Activated CD8-positive, alpha-beta memory T cell treated with anti-CD3 and anti-CD28 coated beads for 36 hours (primary cell): ENCODE results near the gene ZNF784. TPM values are rescaled to one million over a fixed set of nuclear protein-coding genes. Genes with fewer than 3 reads are reported as not detected.

ENCODE experiments used
- CTCF ChIA-PET: fragments of 350-600 bp; sonication (Branson Sonifier 250); formaldehyde crosslinking; loops from one replicate; lab custom pipeline; 2021; ENCODE audit warnings: antibody characterized with exemption; lab: Charles Lee
- POLR2A ChIA-PET: fragments of 350-600 bp; sonication (Branson Sonifier 250); formaldehyde crosslinking; loops from one replicate; lab custom pipeline; 2021; ENCODE audit warnings: antibody characterized with exemption; lab: Charles Lee
- total RNA-seq, 2 experiments: library from RNA; stranded (reverse); gene quantifications; one replicate each; pipeline ENCODE4 v1.2.3, GENCODE V29; 2021

Gene ZNF784
- total RNA-seq, 2 experiments from 2014 or later: 2.8 to 3.0 TPM

DNA sequence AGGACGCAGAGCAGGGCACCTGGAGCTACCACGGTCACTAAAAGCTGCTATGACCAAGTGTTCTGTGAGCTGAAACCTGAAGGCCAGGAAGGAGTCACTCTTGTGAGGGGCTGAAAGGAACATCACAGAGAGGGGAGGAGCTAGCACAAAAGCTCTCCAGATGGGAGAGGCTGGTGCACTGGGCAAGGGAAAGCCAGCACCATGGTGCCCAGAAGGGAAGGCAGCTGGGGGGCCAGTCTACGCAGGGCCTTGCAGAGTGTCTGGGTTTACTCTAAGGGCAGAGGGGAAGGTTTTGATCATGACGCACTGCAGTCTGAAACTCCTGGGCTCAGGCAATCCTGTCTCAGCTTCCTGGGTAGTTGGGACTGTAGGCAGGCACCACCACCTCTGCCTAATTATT is 12.4 kb upstream of the ZNF784 start:
- POLR2A ChIA-PET: interaction anchor here (1.4 kb wide), 1 partner anchor 9 kb away, joined by 3 read pairs; no protein-coding TSS in a partner anchor

DNA sequence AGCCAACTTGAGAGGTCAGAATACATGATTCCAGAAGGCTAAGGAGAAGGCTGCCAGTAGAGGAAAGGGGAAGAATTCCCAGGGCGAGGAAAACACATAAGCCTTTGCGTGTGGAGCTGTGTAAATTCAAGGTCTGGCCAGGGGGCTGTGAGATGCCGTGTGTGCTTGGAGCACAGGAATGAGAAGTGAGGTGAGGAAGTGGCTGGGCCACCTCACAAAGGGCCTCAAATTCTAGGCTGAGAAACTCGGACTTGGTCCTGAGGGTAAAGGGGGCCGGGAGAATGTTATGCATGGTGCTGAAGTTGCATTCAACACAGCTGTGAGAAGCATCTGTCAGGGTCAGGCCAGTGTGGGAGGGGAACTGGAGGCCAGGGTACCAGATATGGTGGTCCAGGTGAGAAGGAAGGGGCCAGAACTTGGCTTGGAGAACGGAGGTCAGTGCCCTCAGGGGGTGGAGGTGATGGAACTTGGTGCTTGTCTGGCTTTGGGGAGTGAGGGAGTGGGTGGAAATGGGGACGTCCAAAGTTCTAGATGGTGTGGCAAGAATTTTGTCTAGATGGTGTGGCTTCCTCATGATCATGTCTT is 11.6 kb upstream of the ZNF784 start:
- POLR2A ChIA-PET: interaction anchor here (1.4 kb wide), 1 partner anchor 9 kb away, joined by 3 read pairs; no protein-coding TSS in a partner anchor
- CTCF ChIA-PET: interaction anchor here (0.6 to 2.0 kb wide), 6 partner anchors 8 to 169 kb away, joined by 3 to 9 read pairs (median 4); partner anchors contain the start of gene ZNF784

More for the DNA sequence above, 12.4 kb upstream of the ZNF784 start:
- CTCF ChIA-PET: interaction anchor here (0.8 to 2.0 kb wide), 6 partner anchors 9 to 169 kb away, joined by 3 to 9 read pairs (median 5); partner anchors contain the start of genes CCDC106 and ZNF784

DNA sequence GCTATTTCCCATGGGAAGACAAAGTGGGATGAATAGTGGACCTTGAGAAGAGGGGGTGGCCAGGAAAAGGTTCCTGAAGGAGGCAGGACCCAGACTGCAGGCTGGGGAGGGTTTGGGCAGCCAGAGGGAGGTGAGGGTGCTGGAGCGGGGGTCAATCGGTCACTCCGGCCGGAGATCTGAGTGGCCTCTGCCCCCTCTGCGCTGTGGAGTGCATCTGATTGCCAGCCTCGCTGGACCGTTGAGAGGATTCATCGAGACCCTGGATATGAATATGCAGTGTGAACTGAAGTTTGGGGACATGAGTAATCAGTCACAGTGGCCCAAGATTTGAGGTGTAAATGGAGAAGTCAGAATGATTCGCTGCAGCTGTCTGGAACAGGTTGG is 11.0 kb upstream of the ZNF784 start:
- POLR2A ChIA-PET: interaction anchor here (0.9 to 1.4 kb wide), 4 partner anchors 10 to 159 kb away, joined by 3 read pairs; partner anchors contain the start of genes ZNF628 and ZNF865
- CTCF ChIA-PET: interaction anchor here (1.0 to 3.4 kb wide), 3 partner anchors 7 to 168 kb away, joined by 3 to 19 read pairs (median 9); partner anchors contain the start of gene ZNF581

DNA sequence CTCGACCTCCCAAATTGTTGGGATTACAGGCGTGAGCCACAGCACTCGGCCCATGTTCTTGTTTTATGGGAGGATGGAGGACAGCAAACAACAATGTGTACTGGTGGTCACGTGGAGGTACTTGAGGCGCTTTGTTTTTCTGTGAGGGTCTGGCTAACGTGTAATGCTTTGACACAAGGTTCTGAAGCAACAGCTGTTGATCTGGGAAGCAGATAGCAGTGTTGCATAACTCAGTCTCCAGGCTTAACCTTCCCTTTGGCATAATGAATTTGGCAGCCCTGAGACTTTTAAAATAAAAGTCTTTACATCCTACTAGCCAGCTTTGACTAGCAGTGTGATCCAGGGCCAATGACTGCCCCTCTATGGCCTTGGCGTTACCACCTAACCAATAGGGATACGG is 9.5 kb upstream of the ZNF784 start:
- ChIA-PET POLR2A (interaction anchor here (0.7 kb wide), 1 partner anchor 27 kb away, joined by 7 read pairs; no protein-coding TSS in a partner anchor), CTCF (interaction anchor here (0.7 to 4.8 kb wide), 13 partner anchors 9 to 175 kb away, joined by 3 to 59 read pairs (median 6); partner anchors contain the start of genes U2AF2, ZNF581 and ZNF784)

DNA sequence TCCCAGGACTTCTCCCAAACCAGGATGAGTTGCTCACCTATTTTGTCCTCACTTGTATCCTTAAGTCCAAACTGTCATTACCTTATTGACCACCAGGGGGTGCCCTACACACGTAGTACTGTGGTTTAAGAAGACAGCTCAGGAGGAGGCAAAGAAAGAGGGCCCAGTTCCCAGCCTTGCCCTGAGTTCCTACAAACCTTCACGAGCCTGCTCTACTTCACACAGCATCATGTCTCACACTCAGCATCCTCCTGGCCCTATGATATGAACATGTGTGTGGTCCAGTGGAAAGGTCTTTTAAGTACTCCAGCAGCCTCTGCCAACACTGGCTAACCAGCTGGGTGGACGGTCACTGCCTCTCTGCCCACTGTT is 8.1 kb upstream of the ZNF784 start:
- ChIA-PET POLR2A (interaction anchor here (0.8 to 1.0 kb wide), 2 partner anchors 22 to 155 kb away, joined by 4 to 5 read pairs; partner anchors contain the start of gene U2AF2), CTCF (interaction anchor here (0.9 to 4.8 kb wide), 24 partner anchors 8 to 491 kb away, joined by 3 to 59 read pairs (median 6); partner anchors contain the start of genes FIZ1, U2AF2, ZNF581 and ZNF784)

DNA sequence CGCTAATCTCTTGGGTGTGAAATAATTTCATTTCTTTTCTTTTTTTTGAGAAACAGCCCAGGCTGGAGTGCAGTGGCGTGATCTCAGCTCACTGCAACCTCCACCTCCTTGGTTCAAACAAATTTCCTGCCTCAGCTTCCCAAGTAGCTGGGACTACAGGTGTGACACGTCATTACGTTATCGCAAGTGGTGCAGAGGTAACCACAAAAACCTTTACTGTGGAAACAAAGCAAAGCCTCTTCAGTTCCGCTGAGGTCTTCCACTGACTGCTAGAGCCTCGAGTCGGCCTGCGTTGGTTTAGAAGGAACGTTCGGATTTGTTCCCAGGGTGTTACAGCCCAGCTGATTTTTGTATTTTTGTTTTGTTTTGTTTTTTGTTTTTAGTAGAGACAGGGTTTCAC is 2.0 kb upstream of the ZNF784 start:
- ChIA-PET POLR2A (interaction anchor here (0.9 kb wide), 1 partner anchor 17 kb away, joined by 3 read pairs; the partner anchor contains the start of gene ZNF581), CTCF (interaction anchor here (0.9 to 3.2 kb wide), 9 partner anchors 11 to 158 kb away, joined by 3 to 19 read pairs (median 6); partner anchors contain the start of genes ZNF628 and ZNF865)

DNA sequence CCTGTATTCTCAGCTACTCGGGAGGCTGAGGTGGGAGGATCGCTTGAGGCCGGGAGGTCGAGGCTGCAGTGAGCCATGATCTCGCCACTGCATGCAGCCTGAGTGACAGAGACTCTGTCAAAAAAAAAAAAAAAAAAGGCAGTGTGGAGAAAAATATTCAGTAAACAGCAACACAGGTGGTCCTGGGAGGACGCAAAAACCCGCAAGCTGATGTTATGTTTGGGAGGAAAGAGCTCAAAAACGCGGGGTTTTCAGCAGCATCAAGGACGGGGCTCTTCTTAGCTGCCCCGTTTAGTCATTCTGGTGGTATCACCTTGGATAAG is 599 bp upstream of the ZNF784 start:
- CTCF ChIA-PET: interaction anchor here (0.6 to 3.2 kb wide), 10 partner anchors 8 to 148 kb away, joined by 3 to 19 read pairs (median 6); partner anchors contain the start of genes FIZ1, ZNF524, ZNF628 and ZNF865
- POLR2A ChIA-PET: interaction anchor here (0.7 to 1.2 kb wide), 5 partner anchors 18 to 240 kb away, joined by 3 to 6 read pairs (median 4); partner anchors contain the start of genes FIZ1, ZNF524 and ZNF865

DNA sequence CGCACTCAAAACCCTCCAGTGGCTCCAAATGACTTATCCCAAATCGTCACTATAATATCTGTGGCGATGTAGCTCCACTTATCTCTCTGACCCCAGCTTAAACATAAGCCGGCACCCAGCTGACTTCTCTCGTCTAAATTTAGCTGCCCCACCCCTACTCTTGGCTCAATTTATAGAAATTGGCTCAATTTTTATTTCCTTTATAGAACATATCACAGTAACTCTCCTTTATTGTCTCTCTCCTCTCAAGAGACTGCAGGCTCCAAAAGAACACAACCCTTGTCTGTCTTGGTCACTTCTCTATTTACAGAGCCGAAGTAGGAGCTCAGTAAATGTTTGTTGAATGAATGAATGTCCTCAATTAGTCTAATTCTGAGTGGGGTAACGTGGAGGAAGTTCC is 805 bp downstream of the ZNF784 start:
- ChIA-PET POLR2A (no interaction called here), CTCF (interaction anchor here (0.6 to 2.2 kb wide), 4 partner anchors 8 to 42 kb away, joined by 3 to 10 read pairs (median 4); partner anchors contain the start of genes FIZ1 and ZNF524)

DNA sequence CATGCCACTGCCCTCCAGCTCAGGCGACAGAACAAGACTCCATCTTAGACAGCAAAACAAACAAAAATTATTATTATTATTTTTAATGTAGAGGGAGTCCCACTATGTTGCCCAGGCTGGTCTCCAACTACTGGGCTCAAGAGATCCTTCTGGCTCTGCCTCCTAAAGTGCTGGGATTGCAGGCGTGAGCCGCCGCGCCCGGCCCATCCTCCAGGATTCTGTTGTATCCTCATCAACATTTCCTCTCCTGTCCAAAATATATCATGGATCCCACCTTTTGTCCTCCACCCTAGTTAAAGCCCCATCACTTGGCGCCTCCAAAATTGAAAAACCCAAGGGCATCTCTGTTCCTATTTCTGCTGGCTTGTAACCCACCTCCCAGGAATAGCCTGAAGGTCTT is 1.2 kb downstream of the ZNF784 start:
- POLR2A ChIA-PET: no interaction called here

DNA sequence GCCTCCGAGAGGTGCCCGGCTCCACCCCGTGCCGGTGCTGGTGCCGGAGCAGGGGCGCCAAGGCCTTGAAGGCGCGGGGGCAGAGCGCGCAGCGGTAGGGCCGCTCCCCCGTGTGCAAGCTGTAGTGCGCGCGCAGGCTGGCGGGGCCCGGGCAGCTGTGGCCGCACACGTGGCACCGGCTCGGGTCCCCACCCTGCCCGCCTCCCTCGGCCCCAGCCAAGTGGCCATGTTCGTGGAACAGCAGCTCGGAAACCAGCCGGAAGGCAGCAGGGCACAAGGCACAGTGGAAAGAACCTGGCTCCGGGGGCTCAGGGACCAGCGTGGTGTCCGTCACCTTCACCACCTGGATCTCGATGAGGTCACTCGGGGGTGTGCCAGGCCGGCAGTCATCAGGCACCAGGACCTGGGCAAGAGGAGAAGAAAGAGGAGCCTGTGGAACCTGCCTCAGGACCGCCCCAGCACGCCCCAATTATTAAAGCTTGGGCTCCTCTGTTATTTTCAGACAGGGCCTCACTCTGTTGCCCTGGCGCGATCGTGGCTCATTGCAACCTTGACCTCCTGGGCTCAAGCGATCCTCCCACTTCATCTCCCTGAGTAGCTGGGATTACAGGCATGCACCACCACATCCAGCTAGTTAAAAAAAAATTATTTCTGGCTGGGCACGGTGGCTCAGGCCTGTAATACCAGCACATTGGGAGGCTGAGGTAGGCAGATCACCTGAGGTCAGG is 2.0 kb downstream of the ZNF784 start:
- CTCF ChIA-PET: interaction anchor here (0.5 to 1.4 kb wide), 4 partner anchors 9 to 41 kb away, joined by 3 to 6 read pairs (median 4); no protein-coding TSS in a partner anchor
- POLR2A ChIA-PET: no interaction called here

More for the DNA sequence above, 1.2 kb downstream of the ZNF784 start:
- CTCF ChIA-PET: interaction anchor here (0.5 to 1.4 kb wide), 3 partner anchors 8 to 42 kb away, joined by 3 to 6 read pairs (median 5); no protein-coding TSS in a partner anchor

DNA sequence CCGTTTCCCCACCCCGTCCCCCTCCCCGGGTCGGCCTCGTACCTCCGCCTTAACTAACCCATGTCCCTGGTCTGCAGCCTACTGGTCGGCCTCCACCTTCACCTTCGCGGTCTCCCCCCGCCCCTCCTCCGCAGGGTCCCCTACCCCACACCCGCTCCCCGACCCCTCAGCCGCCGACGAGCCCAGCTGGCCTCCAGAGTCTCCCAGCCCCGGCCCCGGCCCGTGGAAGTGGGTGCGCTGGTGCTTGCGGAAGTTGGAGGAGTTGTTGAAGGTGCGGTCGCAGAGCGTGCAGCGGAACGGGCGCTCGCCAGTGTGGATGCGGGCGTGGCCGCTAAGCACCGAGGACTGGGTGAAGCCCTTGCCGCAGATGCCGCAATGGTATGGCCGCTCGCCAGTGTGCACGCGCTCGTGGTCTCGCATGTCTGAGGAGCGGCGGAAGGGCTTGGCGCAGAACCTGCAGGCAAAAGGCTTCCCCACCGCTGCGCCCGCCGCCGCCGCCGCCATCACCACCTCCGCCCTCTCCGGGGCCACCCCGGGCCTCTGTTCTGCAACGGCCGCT is 2.6 kb downstream of the ZNF784 start:
- CTCF ChIA-PET: interaction anchor here (0.6 to 1.4 kb wide), 3 partner anchors 10 to 17 kb away, joined by 3 to 6 read pairs (median 4); no protein-coding TSS in a partner anchor
- POLR2A ChIA-PET: no interaction called here

DNA sequence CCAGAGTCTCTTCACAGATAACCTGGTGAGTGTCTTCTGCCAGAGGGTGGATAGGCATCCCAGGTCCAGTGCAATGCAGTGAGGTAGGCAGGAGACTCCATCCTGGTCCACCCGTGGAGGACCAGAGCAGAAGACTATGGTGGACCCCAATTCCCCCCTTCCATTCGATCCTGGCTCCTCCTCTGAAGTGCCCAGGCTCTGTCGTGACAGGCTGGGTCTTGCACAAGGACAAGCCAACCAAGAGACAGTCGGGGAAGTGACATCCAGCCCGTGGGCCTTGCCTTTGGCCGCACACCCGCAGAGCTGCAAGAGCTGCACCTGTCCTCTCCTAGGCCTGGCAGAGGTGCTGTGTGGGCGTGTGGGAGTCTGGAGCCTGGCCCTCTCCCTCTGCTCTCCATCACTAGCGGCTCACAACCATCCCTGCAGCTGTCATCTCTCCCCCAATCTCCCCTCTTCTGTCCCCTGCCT is 3.1 kb downstream of the ZNF784 start:
- POLR2A ChIA-PET: no interaction called here
- CTCF ChIA-PET: interaction anchor here (0.6 to 2.1 kb wide), 3 partner anchors 10 to 17 kb away, joined by 4 to 6 read pairs (median 6); no protein-coding TSS in a partner anchor

DNA sequence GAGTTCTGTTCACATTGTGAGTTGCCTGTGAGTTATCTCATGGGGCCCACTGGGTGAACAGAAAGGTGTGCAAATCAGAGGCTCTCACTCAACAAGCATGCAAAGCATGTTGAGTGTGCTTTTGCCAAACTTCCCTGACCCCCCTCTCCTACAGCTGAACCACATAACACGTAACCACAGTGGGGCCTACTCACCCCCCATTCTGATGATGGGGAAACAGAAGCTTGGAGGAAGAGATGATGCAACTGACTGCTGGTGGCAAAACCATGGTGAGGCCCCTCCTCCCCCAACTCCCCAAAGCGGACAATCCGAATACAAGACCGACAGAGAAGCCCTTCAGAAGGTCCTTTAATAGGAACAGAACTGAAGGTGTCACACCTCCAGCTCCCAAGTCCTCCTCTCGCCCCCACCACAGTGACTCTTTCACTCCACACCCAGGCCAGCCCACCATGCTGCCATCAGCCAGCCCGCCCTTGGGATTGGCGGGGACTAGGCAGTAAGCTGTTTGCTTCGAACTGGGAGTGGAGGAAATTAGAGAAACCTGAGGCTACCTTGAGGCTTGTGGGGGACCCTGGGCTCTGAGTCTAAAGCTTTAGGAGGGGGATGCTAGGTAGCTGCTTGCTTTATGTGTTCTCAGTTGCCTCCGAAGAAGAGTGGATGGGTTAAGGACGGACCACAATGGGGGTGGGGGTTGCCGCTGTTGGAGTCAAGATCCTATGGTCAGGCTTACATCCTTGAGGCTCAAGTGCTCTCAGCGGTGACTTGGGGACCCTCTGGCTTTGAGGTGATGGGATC is 3.8 kb downstream of the ZNF784 start:
- ChIA-PET POLR2A (no interaction called here), CTCF (interaction anchor here (1.1 to 2.1 kb wide), 3 partner anchors 10 to 109 kb away, joined by 4 to 6 read pairs (median 6); no protein-coding TSS in a partner anchor)

DNA sequence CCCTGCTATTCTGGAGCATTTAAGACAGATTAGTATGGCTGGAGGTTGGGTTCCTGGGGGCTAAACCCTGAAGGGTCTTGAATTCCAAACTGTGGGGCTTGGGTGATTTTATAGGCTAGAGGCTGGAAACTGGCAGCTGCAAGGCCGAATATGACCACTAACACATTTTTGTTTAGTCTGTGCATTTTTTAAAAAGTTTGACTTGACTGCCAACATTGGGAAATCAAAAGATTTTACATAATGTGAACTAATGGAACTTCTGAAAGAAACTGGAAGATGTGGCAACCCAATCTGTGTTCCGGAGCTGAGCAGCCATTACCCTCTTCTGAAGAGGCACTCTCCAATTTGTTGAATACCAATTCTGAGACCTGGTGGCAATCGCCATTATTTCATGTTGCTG is 5.1 kb downstream of the ZNF784 start:
- POLR2A ChIA-PET: no interaction called here
- CTCF ChIA-PET: interaction anchor here (0.6 to 2.1 kb wide), 4 partner anchors 13 to 306 kb away, joined by 4 to 6 read pairs (median 4); no protein-coding TSS in a partner anchor

DNA sequence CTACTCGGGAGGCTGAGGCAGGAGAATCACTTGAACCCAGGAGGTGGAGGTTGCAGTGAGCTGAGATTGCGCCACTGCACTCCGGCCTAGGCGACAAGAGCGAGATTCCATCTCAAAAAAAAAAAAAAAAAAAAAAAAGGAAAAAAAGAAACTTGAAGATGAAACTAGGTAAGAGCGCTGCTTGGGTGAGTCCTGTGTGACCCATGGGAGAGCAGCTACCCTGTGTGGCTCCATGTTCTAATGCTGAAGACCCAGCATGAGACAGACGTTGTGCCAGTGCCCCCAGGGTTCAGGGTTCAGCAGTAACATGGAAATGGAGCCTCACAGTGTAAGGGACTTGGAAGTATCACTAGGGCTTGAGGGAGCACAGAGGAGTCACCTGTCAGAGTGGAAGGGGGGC is 5.9 kb downstream of the ZNF784 start:
- CTCF ChIA-PET: interaction anchor here (0.7 to 1.4 kb wide), 3 partner anchors 12 to 532 kb away, joined by 4 to 5 read pairs (median 5); no protein-coding TSS in a partner anchor
- POLR2A ChIA-PET: interaction anchor here (0.6 kb wide), 1 partner anchor 279 kb away, joined by 5 read pairs; the partner anchor contains the start of gene KMT5C

DNA sequence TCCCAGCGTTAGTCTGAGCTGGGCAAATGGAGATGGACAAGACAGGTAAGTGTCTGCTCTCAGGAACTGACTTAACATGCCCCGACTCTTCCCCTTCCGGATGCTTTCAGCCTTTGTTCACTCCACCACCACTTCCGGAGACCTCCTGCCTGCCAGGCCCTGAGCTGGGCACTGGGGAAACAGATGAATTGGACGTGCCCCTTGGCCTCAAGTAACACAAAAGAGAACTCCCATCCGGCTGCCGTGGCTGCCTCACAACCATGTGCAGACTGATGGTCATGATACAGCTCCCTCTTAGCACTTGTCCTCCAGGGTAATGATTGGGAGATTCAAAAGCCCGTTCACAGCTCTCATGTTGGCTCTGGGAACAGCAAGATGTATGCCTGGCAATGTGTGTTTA is 6.9 kb downstream of the ZNF784 start:
- POLR2A ChIA-PET: no interaction called here
- CTCF ChIA-PET: interaction anchor here (1.4 kb wide), 1 partner anchor 11 kb away, joined by 5 read pairs; no protein-coding TSS in a partner anchor

DNA sequence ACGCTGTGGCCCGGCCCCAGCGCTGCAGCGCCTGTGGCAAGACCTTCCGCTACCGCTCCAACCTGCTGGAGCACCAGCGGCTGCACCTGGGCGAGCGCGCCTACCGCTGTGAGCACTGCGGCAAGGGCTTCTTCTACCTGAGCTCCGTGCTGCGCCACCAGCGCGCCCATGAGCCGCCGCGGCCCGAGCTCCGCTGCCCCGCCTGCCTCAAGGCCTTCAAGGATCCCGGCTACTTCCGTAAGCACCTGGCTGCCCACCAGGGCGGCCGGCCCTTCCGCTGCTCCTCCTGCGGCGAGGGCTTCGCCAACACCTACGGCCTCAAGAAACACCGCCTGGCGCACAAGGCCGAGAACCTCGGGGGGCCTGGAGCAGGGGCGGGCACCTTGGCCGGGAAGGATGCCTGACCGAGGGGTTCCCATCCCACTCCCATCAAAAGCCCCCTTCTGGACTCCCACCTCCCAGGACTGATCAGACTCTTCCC is 7.9 kb downstream of the ZNF784 start:
- POLR2A ChIA-PET: no interaction called here
- CTCF ChIA-PET: no interaction called here
